GM13977 (cell line): Measurements from ENCODE around the gene BAAT.

Experiments
- DNase-seq: peaks from one replicate; pipeline ENCODE4 v3.0.0; 2012; ENCODE audit warnings: low spot score
- CTCF ChIP-seq: IDR thresholded peaks from 2 replicates; pipeline ENCODE4 v1.5.1; 2012; ENCODE audit warnings: mild to moderate bottlenecking, control low read depth; ENCODE audit not compliant: insufficient read depth; ENCODE audit errors: extremely low read depth, missing control alignments
- in situ Hi-C: fragments of 300-500 bp; cut with MboI; formaldehyde crosslinking; loops from one replicate; pipeline ENCODE4 v1.12.0; 2022; ENCODE audit warnings: low sequenced_read_pairs, low pct_unique_long_range_greater_than_20kb, mixed read lengths, inconsistent platforms; ENCODE audit not compliant: unreplicated experiment

The BAAT gene

GRCh38 chr9:101342595-101342994 lies 42.2 kb downstream of the BAAT start:
- in situ Hi-C loops, result no loop called here
- no peak for TF ChIP-seq CTCF
- no peak for DNase-seq

GRCh38 chr9:101341958-101342357 lies 42.8 kb downstream of the BAAT start:
- no peak for TF ChIP-seq CTCF
- DNase-seq, result no peak

GRCh38 chr9:101337237-101337636 lies 47.6 kb downstream of the BAAT start:
- in situ Hi-C loops, result no loop called here
- no peak for DNase-seq

More at GRCh38 chr9:101341958-101342357, 42.8 kb downstream of the BAAT start:
- in situ Hi-C loops, result no loop called here

GRCh38 chr9:101336091-101336490 lies 48.7 kb downstream of the BAAT start:
- in situ Hi-C loops, result no loop called here
- no peak for TF ChIP-seq CTCF
- no peak for DNase-seq

More at GRCh38 chr9:101337237-101337636, 47.6 kb downstream of the BAAT start:
- no peak for TF ChIP-seq CTCF

DNA sequence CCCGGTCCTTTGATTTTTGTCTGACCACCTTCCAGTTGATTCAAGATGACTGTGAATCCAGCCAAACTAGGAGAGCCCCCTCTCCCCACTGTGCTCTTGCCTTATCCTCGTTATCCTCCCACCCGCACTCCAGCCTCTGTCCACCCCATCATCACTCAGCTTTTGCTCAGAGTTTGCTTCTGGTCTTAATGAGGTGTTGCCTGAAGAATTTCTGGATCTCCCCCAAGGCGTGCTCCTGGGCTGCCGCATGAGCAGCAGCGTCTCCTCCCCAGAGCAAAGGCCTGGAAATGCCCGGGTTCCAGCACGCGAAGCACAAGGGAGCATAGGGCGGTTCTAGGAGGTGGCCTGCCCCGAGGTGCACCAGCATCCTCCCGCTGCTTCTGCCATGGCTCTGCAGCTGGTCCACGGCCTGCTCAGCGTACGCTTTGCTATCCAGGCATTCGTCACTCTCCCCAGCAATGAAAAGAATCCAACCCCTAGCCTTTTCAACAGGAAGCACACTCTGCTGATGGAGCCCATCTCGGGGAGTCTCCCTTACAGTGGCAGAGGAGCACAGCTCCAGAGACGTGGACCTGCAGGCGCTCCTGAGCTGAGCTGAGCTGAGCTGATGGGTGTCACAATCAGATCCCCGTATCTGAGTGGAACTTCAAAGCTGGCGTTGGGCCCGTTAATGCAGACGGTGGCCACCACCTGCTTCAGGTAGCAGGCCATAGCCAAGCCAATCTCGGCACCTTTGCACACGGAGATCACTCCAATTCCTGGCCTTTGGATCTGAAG lies 50.7 kb downstream of the BAAT start:
- DNase-seq, result no peak
- TF ChIP-seq CTCF, result no peak

GRCh38 chr9:101333490-101333889 lies 51.3 kb downstream of the BAAT start:
- TF ChIP-seq CTCF, result no peak
- in situ Hi-C loops, result no loop called here
- no peak for DNase-seq

More for the DNA sequence above, 50.7 kb downstream of the BAAT start:
- in situ Hi-C loops, result no loop called here
